HepG2 (cell line): ENCODE measurements around the gene RUNDC1. TPM values are rescaled to one million over a fixed set of nuclear protein-coding genes. Genes with fewer than 3 reads are reported as not detected.

Experiments used
- ATAC-seq: fragments of 200-7000 bp; cut with Tn5 transposase; 3 replicates; pipeline ENCODE4 v1.9.1; 2020; ENCODE audit warnings: mild to moderate bottlenecking, moderate library complexity
- BruUV-seq: library from RNA; stranded (reverse); fragments of 400-500 nt; replicated peaks from 2 replicates; lab custom pipeline; 2021; lab: Mats Ljungman, UMichigan
- CTCF ChIA-PET: fragments of 300-600 bp; formaldehyde crosslinking; extraction: SDS; loops from one replicate; lab custom pipeline; 2021; ENCODE audit warnings: low total read pairs, inconsistent platforms, low intra/inter-chr PET ratio; lab: Yijun Ruan, JAX
- POLR2A ChIA-PET: fragments of 350-600 bp; sonication (Branson Sonifier 250); formaldehyde crosslinking; loops from one replicate; lab custom pipeline; 2020; ENCODE audit warnings: antibody characterized with exemption, inconsistent platforms; lab: Yijun Ruan, JAX
- DNase-seq: peaks from one replicate; pipeline ENCODE4 v3.0.0-alpha.2; 2015; ENCODE audit warnings: low spot score
- FAIRE-seq: peaks from 3 replicates; lab custom pipeline; 2011; peaks lifted over from hg19 to GRCh38; lab: Jason Lieb, UNC
- H2AFZ ChIP-seq: one replicate; pipeline ENCODE4 v1.6.1; 2011; ENCODE audit warnings: low read length, inconsistent platforms
- H3K27ac ChIP-seq: fragments of 300-600 bp; 3 replicates; pipeline ENCODE4 v1.8.0; 2011; ENCODE audit warnings: mixed run types, mild to moderate bottlenecking, mixed read lengths, low read length, inconsistent platforms; ENCODE audit not compliant: insufficient read depth; ENCODE audit errors: extremely low read length
- H3K27me3 ChIP-seq, 2 experiments: fragments of 200-600 bp in 1 of 2; 2 replicates in 1 of 2; 3 replicates in 1 of 2; pipeline versions ENCODE4 v1.6.0 to v1.8.0; 2011; ENCODE audit warnings: low read length in 2 of 2, mild to moderate bottlenecking in 2 of 2, moderate library complexity in 2 of 2, inconsistent platforms in 1 of 2; ENCODE audit not compliant: insufficient read depth in 2 of 2, control insufficient read depth in 1 of 2
- H3K36me3 ChIP-seq, 2 experiments: fragments of 200-600 bp in 1 of 2; replicated peaks in 1 of 2; 2 replicates in 1 of 2; 3 replicates in 1 of 2; pipeline versions ENCODE4 v1.5.1 to v1.8.0; 2011; ENCODE audit warnings: low read length in 2 of 2, inconsistent platforms in 1 of 2; ENCODE audit not compliant: insufficient read depth in 2 of 2, control insufficient read depth in 1 of 2
- H3K4me1 ChIP-seq: 2 replicates; pipeline ENCODE4 v1.5.1; 2012; ENCODE audit warnings: low read length, inconsistent platforms; ENCODE audit not compliant: insufficient read depth
- H3K4me2 ChIP-seq: 2 replicates; pipeline ENCODE4 v1.6.0; 2011; ENCODE audit warnings: low read depth, low read length, inconsistent platforms
- H3K4me3 ChIP-seq, 3 experiments: fragments of 200-600 bp in 1 of 3; sonication (generic), shearing (Covaris generic) in 1 of 3; replicated peaks in 1 of 3; 2 replicates each; pipeline ENCODE4 v1.5.1; 2011 to 2016; ENCODE audit warnings: low read length in 3 of 3, inconsistent platforms in 2 of 3, low read depth in 2 of 3, mild to moderate bottlenecking in 2 of 3, control low read depth in 1 of 3, mixed read lengths in 1 of 3; ENCODE audit not compliant: insufficient read depth in 1 of 3
- H3K79me2 ChIP-seq: one replicate; pipeline ENCODE4 v1.6.1; 2011; ENCODE audit warnings: low read length, inconsistent platforms; ENCODE audit not compliant: insufficient read depth
- H3K9ac ChIP-seq: 2 replicates; pipeline ENCODE4 v1.6.0; 2011; ENCODE audit warnings: mild to moderate bottlenecking, low read depth, low read length, inconsistent platforms; ENCODE audit not compliant: insufficient read depth
- H3K9me3 ChIP-seq: 2 replicates; pipeline ENCODE4 v1.5.1; 2012; ENCODE audit warnings: mild to moderate bottlenecking, low read length
- H4K20me1 ChIP-seq: 2 replicates; pipeline ENCODE4 v1.6.0; 2011; ENCODE audit warnings: inconsistent platforms, mild to moderate bottlenecking, low read length, moderate library complexity; ENCODE audit not compliant: insufficient read depth
- ARID5B ChIP-seq: IDR thresholded peaks from 2 replicates; pipeline ENCODE4 v1.4.0; 2020; ENCODE audit warnings: mild to moderate bottlenecking, missing genetic modification reagents
- ATF1 ChIP-seq: IDR thresholded peaks from 2 replicates; pipeline ENCODE4 v1.6.1; 2016; ENCODE audit warnings: mild to moderate bottlenecking, control low read depth
- CHD4 ChIP-seq: fragments of 200-600 bp; sonication (generic); IDR thresholded peaks from 2 replicates; pipeline ENCODE4 v1.7.0; 2017; ENCODE audit warnings: mild to moderate bottlenecking, low read length, borderline replicate concordance
- KMT2A ChIP-seq: sonication (generic); formaldehyde crosslinking; IDR thresholded peaks from 2 replicates; pipeline ENCODE4 v1.4.0; 2020; ENCODE audit warnings: missing genetic modification reagents
- NFIC ChIP-seq: IDR thresholded peaks from 2 replicates; pipeline ENCODE4 v1.6.1; 2012; ENCODE audit warnings: mild to moderate bottlenecking, low read length, inconsistent platforms
- NR2F2 ChIP-seq: IDR thresholded peaks from 2 replicates; pipeline ENCODE4 v1.6.1; 2012; ENCODE audit warnings: low read depth, inconsistent platforms, borderline replicate concordance
- PHF8 ChIP-seq: sonication (generic); formaldehyde crosslinking; IDR thresholded peaks from 2 replicates; pipeline ENCODE4 v1.5.0; 2020; ENCODE audit warnings: missing genetic modification reagents
- TARDBP ChIP-seq: sonication (generic); formaldehyde crosslinking; IDR thresholded peaks from 2 replicates; pipeline ENCODE4 v1.8.0; 2022; ENCODE audit warnings: mild to moderate bottlenecking, missing genetic modification reagents
- ZFP36L2 ChIP-seq: sonication (generic); formaldehyde crosslinking; IDR thresholded peaks from 2 replicates; pipeline ENCODE4 v1.4.0; 2020; ENCODE audit warnings: missing genetic modification reagents
- ZFP41 ChIP-seq: sonication (generic); formaldehyde crosslinking; IDR thresholded peaks from 2 replicates; pipeline ENCODE4 v1.4.0; 2020; ENCODE audit warnings: mild to moderate bottlenecking, missing genetic modification reagents, borderline replicate concordance
- ZFP82 ChIP-seq: sonication (generic); formaldehyde crosslinking; IDR thresholded peaks from 2 replicates; pipeline ENCODE4 v1.5.1; 2020; ENCODE audit warnings: mild to moderate bottlenecking, missing genetic modification reagents, borderline replicate concordance
- ZHX1 ChIP-seq: sonication (generic); formaldehyde crosslinking; IDR thresholded peaks from 2 replicates; pipeline ENCODE4 v1.8.1; 2022; ENCODE audit warnings: low read depth, mild to moderate bottlenecking, missing genetic modification reagents
- ZNF503 ChIP-seq: sonication (generic); formaldehyde crosslinking; IDR thresholded peaks from 2 replicates; pipeline ENCODE4 v1.4.0; 2020; ENCODE audit warnings: missing genetic modification reagents
- ZNF83 ChIP-seq: sonication (generic); formaldehyde crosslinking; IDR thresholded peaks from 2 replicates; pipeline ENCODE4 v1.4.0; 2020; ENCODE audit warnings: missing genetic modification reagents, mild to moderate bottlenecking, borderline replicate concordance
- WGBS: methylation state at CpG from one replicate; pipeline ENCODE4 v1.1.6; 2017; ENCODE audit warnings: low lambda C conversion rate; 5-methylcytosine and 5-hydroxymethylcytosine counted together
- in situ Hi-C: cut with HindIII; loops from 2 replicates; pipeline ENCODE4 v1.10.0; 2017; ENCODE audit warnings: low pct_unique_long_range_greater_than_20kb; ENCODE audit not compliant: extremely low pct_ligation_motif_present
- intact Hi-C: fragments of 100-400 bp; cut with micrococcal nuclease; formaldehyde crosslinking; loops from one replicate; pipeline ENCODE4 v1.10.0; 2022; ENCODE audit not compliant: unreplicated experiment
- polyA plus RNA-seq, 8 experiments: library from polyadenylated mRNA; depleted of rRNA in 3 of 8; stranded (reverse) in 7 of 8; unstranded in 1 of 8; fragments of >200 nt; fragmentation: Illumina TruSeq in 4 of 8; extraction: Trizol in 4 of 8; gene quantifications; 2 replicates each; pipeline versions ENCODE4 v1.2.1 to v1.2.3, GENCODE V29; 2011 to 2016; ENCODE audit warnings: low read depth in 4 of 8, missing spikeins in 1 of 8, mixed read lengths in 1 of 8; ENCODE audit not compliant: insufficient read depth in 1 of 8
- total RNA-seq, 5 experiments: library from RNA; depleted of rRNA; stranded (reverse); fragments of >200 nt; fragmentation: Illumina TruSeq; extraction: Trizol; gene quantifications; 2 replicates each; pipeline ENCODE4 v1.2.3, GENCODE V29; 2016; ENCODE audit warnings: low read depth in 1 of 5

The RUNDC1 gene
- total and polyA plus RNA-seq, 2 of the 13 experiments (the other 11 are each of a cell fraction or from before 2014, with no cell fraction given): 10.3 to 11.4 TPM

- TF ChIP-seq ZHX1 (CRISPR knock-in tag) (peak; percentile 95), NR2F2 (no peak), TARDBP (peak; percentile 31; the same call in 1 of the 2 replicates), KMT2A (CRISPR knock-in tag) (peak; percentile 78), ATF1 (CRISPR knock-in tag) (peak; percentile 71; the same call in 1 of the 2 replicates), PHF8 (peak; percentile 66; the same call in 1 of the 2 replicates)
Observed at GRCh38 chr17:42964161-42964932, 16.0 kb upstream of the RUNDC1 start, which contains the start of gene AARSD1 (continued).

- ATAC-seq (peak; percentile 14; the same call in 1 of the 3 replicates), DNase-seq (peak; percentile 44), FAIRE-seq (no peak)
- H3K9ac ChIP-seq: no peak overlapping the region
- H3K4me1 ChIP-seq: peaks cover 23% of the 10 kb centered on the region
- no peak overlapping the region for H2AFZ ChIP-seq
- ChIA-PET POLR2A (interaction anchor here (1.7 kb wide), 1 partner anchor 31 kb away, joined by 14 read pairs; the partner anchor contains the start of gene RPL27), CTCF (no interaction called here)
- intact Hi-C loops (no loop called here), in situ Hi-C loops (loop anchor here (10.0 kb wide), 1 partner anchor 63 kb away; the partner anchor contains the start of gene G6PC1)
- no peaks in the 10 kb centered on the region for H3K27me3 ChIP-seq
- no peaks in the 10 kb centered on the region for H3K79me2 ChIP-seq
- no peak overlapping the region for H3K4me2 ChIP-seq
- 35% methylated on average over 1 of the region's 1 CpG for WGBS
- H4K20me1 ChIP-seq: no peaks in the 10 kb centered on the region
- BruUV-seq: no TSS peak
- H3K4me3 ChIP-seq: no peak overlapping the region
- H3K36me3 ChIP-seq: no peaks in the 10 kb centered on the region
- no peak overlapping the region for H3K27ac ChIP-seq
- no peaks in the 10 kb centered on the region for H3K9me3 ChIP-seq
- TF ChIP-seq ZFP41 (CRISPR knock-in tag): no peak
- TF ChIP-seq ARID5B: no peak
- no peak for TF ChIP-seq ZFP36L2 (CRISPR knock-in tag)
- TF ChIP-seq ZNF83: no peak
- TF ChIP-seq NFIC: 0 out of 2 replicates have a peak, but pooled peaks have one; percentile 40
- peak; percentile 13; the same call in 1 of the 2 replicates for TF ChIP-seq CHD4
- TF ChIP-seq ZFP82 (CRISPR knock-in tag): no peak
- no peak for TF ChIP-seq ZNF503 (CRISPR knock-in tag)
Observed at GRCh38 chr17:42967925-42968324, 12.4 kb upstream of the RUNDC1 start.
